ENCODE results near the gene ARRDC5. TPM values are rescaled to one million over a fixed set of nuclear protein-coding genes. Genes with fewer than 3 reads are reported as not detected.
"Not testable (repeated sequence)": the region's sequence is repeated elsewhere in the genome, so short reads cannot be mapped to it uniquely, and the experiment has no call there.

ARRDC5 gene
- total RNA-seq, 1 donor from 2014 or later, result not detected

DNA sequence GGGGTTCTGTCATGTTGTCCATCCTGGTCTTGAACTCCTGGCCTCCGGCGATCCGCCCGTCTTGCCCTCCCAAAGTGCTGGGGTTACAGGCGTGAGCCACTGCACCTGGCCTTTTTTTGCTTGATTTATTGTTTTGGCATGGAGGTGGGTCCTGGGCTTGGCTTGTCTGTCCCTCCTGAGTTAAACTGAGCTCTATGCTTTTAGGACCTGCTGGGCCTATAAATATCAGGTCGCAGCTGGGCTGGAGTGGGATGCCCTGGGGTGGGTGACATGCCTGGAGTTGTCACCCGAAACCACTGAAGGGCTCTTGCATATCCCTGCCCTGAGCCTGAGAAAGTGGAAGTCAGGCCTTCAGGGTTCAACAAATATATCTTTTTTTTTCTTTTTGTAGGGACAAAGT lies 5.5 kb downstream of the ARRDC5 start:
- no peak for DNase-seq (ENCODE audit: low spot score in 2 of 2, unreplicated experiment in 2 of 2)
- Mint-ChIP-seq H3K27ac (no peak overlapping the region), H3K36me3 (no peaks in the 10 kb centered on the region), H3K27me3 (ENCODE audit: low read depth) (no peaks in the 10 kb centered on the region), H3K9me3 (no peaks in the 10 kb centered on the region), H3K4me3 (no peak overlapping the region), H3K4me1 (no peaks in the 10 kb centered on the region)
- TF ChIP-seq, protein P1, sequence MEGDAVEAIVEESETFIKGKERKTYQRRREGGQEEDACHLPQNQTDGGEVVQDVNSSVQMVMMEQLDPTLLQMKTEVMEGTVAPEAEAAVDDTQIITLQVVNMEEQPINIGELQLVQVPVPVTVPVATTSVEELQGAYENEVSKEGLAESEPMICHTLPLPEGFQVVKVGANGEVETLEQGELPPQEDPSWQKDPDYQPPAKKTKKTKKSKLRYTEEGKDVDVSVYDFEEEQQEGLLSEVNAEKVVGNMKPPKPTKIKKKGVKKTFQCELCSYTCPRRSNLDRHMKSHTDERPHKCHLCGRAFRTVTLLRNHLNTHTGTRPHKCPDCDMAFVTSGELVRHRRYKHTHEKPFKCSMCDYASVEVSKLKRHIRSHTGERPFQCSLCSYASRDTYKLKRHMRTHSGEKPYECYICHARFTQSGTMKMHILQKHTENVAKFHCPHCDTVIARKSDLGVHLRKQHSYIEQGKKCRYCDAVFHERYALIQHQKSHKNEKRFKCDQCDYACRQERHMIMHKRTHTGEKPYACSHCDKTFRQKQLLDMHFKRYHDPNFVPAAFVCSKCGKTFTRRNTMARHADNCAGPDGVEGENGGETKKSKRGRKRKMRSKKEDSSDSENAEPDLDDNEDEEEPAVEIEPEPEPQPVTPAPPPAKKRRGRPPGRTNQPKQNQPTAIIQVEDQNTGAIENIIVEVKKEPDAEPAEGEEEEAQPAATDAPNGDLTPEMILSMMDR (IDR thresholded peaks at IDR 0.05; ENCODE audit: unreplicated experiment), result no peak

DNA sequence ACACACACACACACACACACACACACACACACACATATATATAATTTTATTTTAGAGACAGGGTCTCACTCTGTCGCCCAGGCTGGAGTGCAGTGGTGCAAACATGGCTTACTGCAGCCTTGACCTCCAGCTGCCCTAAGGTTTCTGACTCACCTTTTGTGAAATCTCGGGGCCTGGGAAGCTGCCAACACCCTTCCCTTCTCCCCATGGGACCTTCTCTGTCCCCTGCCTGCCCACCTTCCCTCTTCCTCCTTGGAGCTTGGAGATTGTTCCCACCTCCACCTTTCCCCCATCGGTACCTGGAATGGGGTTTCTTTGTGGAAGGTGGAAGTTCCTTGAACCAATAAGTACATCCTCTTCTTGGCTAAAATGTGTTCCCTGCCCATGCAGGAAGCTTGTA lies 6.3 kb downstream of the ARRDC5 start:
- no peaks in the 10 kb centered on the region for H3K4me1 Mint-ChIP-seq
- no peaks in the 10 kb centered on the region for H3K9me3 Mint-ChIP-seq
- H3K27ac Mint-ChIP-seq, result no peak overlapping the region
- TF ChIP-seq, protein P1 (IDR thresholded peaks at IDR 0.05; ENCODE audit: unreplicated experiment), result no peak
- no peaks in the 10 kb centered on the region for H3K36me3 Mint-ChIP-seq
- no peak for DNase-seq (ENCODE audit: low spot score in 2 of 2, unreplicated experiment in 2 of 2)
- no peaks in the 10 kb centered on the region for H3K27me3 Mint-ChIP-seq (ENCODE audit: low read depth)
- H3K4me3 Mint-ChIP-seq, result no peak overlapping the region

DNA sequence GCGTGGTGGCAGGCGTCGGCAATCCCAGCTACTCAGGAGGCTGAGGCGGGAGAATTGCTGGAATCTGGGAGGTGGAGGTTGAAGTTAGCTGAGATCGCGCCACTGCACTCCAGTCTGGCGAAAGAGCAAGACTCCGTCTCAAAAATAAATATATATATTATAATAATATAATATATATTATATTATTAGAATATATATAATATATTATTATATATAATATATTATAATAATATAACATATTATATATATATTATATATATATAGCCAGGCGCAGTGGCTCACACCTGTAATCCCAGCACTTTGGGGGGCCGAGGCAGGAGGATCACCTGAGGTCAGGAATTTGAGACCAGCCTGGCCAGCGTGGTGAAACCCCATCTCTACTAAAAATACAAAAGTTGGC lies 9.7 kb downstream of the ARRDC5 start:
- H3K27ac Mint-ChIP-seq; H3K4me3 Mint-ChIP-seq; H3K4me1 Mint-ChIP-seq; H3K27me3 Mint-ChIP-seq (ENCODE audit: low read depth); DNase-seq (ENCODE audit: low spot score in 2 of 2, unreplicated experiment in 2 of 2); H3K36me3 Mint-ChIP-seq; H3K9me3 Mint-ChIP-seq: not testable (repeated sequence)

DNA sequence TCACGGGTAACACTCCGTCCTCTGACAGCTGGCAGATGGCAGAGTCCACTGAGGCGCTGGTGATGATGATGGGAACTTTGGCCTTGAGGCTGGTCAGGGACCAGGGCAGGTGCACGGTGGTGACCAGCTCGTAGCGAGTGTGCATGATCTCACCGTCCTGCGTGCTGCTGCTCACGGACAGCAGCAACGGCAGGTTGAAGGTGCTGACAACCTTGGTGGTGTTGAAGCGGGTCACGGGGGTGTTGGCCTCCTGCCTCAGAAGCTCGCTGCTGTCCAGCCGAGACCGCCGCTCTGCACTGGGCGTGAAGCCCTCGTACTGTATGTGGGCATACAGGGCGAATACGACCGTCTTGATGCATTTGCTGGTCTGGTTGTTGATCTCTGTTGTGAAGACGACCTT lies 11.6 kb downstream of the ARRDC5 start:
- no peak for DNase-seq (ENCODE audit: low spot score in 2 of 2, unreplicated experiment in 2 of 2)
- Mint-ChIP-seq H3K4me1 (no peaks in the 10 kb centered on the region), H3K9me3 (no peaks in the 10 kb centered on the region), H3K36me3 (no peaks in the 10 kb centered on the region), H3K27me3 (ENCODE audit: low read depth) (no peaks in the 10 kb centered on the region), H3K27ac (no peak overlapping the region), H3K4me3 (no peak overlapping the region)
- TF ChIP-seq, protein P1 (IDR thresholded peaks at IDR 0.05; ENCODE audit: unreplicated experiment), result no peak

DNA sequence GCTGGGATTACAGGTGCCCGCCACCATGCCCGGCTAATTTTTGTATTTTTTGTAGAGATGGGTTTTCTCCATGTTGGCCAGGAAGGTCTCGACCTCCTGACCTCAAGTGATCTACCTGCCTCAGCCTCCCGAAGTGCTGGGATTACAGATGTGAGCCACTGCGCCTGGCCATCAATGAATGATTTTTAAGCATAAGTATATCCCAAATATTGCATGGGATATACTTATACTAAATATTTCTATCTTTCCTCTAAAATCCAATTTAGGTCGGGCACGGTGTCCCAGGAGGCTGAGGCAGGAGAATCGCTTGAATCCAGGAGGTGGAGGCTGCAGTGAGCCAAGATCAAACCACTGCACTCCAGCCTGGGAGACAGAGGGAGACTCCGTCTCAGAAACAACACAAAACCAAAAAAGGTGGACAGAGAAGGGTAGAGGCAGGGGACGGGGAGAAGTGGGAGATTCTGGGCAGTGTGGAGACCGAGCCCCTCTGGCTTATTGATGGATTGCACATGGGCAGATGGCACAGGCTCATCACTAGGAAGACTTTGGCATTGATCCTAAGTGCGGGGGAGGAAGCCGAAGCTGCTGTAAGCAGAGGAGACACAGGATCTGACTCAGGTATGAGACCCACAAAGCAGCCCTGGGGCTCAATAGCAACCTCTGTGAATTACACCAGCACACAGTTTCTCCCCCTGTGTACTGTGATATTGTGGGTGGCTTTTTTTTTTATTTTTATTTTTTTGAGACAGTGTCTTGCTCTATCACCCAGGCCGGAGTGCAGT lies 13.5 kb downstream of the ARRDC5 start:
- no peak overlapping the region for H3K4me3 Mint-ChIP-seq
- no peak overlapping the region for H3K27ac Mint-ChIP-seq
- no peaks in the 10 kb centered on the region for H3K36me3 Mint-ChIP-seq
- no peak for DNase-seq (ENCODE audit: low spot score in 2 of 2, unreplicated experiment in 2 of 2)
- TF ChIP-seq, protein P1 (IDR thresholded peaks at IDR 0.05; ENCODE audit: unreplicated experiment), result no peak
- no peaks in the 10 kb centered on the region for H3K4me1 Mint-ChIP-seq
- no peaks in the 10 kb centered on the region for H3K27me3 Mint-ChIP-seq (ENCODE audit: low read depth)
- H3K9me3 Mint-ChIP-seq, result no peaks in the 10 kb centered on the region

DNA sequence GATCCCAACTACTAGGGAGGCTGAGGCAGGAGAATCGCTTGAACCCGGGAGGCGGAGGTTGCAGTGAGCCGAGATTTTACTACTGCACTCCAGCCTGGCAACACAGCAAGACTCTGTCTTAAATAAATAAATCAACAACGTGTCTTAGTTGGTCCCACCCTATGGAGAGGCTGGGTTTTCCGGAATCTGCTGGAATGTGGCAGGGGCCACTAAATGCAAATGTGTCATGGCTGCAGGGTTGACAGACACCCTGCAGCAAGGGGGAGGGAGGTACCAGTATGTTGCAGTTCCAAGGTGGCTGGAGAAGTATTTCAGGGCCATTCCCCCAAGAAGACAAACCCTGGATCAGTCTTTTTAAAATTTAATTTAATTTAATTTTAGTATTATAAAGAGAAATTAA lies 14.9 kb downstream of the ARRDC5 start:
- not testable (repeated sequence) for H3K4me3 Mint-ChIP-seq; H3K4me1 Mint-ChIP-seq; H3K27ac Mint-ChIP-seq; H3K9me3 Mint-ChIP-seq; DNase-seq (ENCODE audit: low spot score in 2 of 2, unreplicated experiment in 2 of 2); H3K36me3 Mint-ChIP-seq; H3K27me3 Mint-ChIP-seq (ENCODE audit: low read depth)

DNA sequence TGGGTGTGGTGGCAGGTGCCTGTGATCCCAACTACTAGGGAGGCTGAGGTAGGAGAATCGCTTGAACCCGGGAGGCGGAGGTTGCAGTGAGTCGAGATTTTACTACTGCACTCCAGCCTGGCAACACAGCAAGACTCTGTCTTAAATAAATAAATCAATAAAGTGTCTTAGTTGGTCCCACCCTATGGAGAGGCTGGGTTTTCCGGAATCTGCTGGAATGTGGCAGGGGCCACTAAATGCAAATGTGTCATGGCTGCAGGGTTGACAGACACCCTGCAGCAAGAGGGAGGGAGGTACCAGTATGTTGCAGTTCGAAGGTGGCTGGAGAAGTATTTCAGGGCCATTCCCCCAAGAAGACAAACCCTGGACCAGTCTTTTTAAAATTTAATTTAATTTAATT lies 17.7 kb downstream of the ARRDC5 start:
- not testable (repeated sequence) for H3K27ac Mint-ChIP-seq; H3K36me3 Mint-ChIP-seq; H3K4me3 Mint-ChIP-seq; H3K27me3 Mint-ChIP-seq (ENCODE audit: low read depth); DNase-seq (ENCODE audit: low spot score in 2 of 2, unreplicated experiment in 2 of 2); H3K4me1 Mint-ChIP-seq; H3K9me3 Mint-ChIP-seq

DNA sequence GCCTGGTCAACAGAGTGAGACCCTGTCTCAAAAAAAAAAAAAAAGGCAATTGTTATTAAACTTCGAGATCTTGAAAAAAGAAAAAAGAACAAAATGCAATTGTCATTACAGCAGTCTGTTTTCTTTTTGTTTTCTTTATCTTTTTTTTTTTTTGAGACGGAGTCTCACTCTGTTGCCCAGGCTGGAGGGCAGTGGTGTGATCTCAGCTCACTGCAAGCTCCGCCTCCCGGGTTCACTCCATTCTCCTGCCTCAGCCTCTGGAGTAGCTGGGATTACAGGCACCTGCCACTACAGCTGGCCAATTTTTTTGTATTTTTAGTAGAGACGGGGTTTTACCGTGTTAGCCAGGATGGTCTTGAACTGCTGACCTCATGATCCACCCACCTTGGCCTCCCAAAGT lies 19.8 kb downstream of the ARRDC5 start:
- not testable (repeated sequence) for H3K27me3 Mint-ChIP-seq (ENCODE audit: low read depth); H3K9me3 Mint-ChIP-seq; H3K4me1 Mint-ChIP-seq; H3K4me3 Mint-ChIP-seq; H3K27ac Mint-ChIP-seq; DNase-seq (ENCODE audit: low spot score in 2 of 2, unreplicated experiment in 2 of 2); H3K36me3 Mint-ChIP-seq
